Skeletal muscle tissue (tissue), 4 donors: ENCODE measurements around the gene FOXL3. TPM values are rescaled to one million over a fixed set of nuclear protein-coding genes. Genes with fewer than 3 reads are reported as not detected.

Experiments used
- H3K27ac ChIP-seq: one replicate; pipeline ENCODE4 v1.7.0; 2013; ENCODE audit warnings: mild to moderate bottlenecking, low read depth, low read length, inconsistent platforms
- H3K27me3 ChIP-seq, 3 donors: one replicate each; pipeline ENCODE4 v1.7.0; 2013; ENCODE audit warnings: low read length in 3 of 3; ENCODE audit not compliant: control insufficient read depth in 3 of 3, insufficient read depth in 3 of 3
- H3K36me3 ChIP-seq, 3 donors: one replicate each; pipeline ENCODE4 v1.7.0; 2013; ENCODE audit warnings: low read length in 3 of 3; ENCODE audit not compliant: control insufficient read depth in 3 of 3, insufficient read depth in 3 of 3
- H3K4me1 ChIP-seq, 3 donors: one replicate each; pipeline ENCODE4 v1.7.0; 2013; ENCODE audit warnings: low read length in 3 of 3, mild to moderate bottlenecking in 3 of 3; ENCODE audit not compliant: control insufficient read depth in 3 of 3, insufficient read depth in 3 of 3
- H3K4me3 ChIP-seq, 3 donors: one replicate each; pipeline ENCODE4 v1.7.0; 2013; ENCODE audit warnings: low read length in 3 of 3
- H3K9ac ChIP-seq, 3 donors: one replicate each; pipeline ENCODE4 v1.7.0; 2013; ENCODE audit warnings: low read length in 3 of 3, mild to moderate bottlenecking in 3 of 3, moderate library complexity in 2 of 3, low read depth in 1 of 3
- H3K9me3 ChIP-seq, 3 donors: one replicate each; pipeline ENCODE4 v1.7.0; 2013; ENCODE audit warnings: low read length in 3 of 3; ENCODE audit not compliant: control insufficient read depth in 3 of 3
- total RNA-seq: library from RNA; depleted of rRNA; stranded (reverse); fragments of >200 nt; gene quantifications from one replicate; pipeline ENCODE4 v1.2.3, GENCODE V29; 2014
- donor health status: Osteomylitis.

The FOXL3 gene
- total RNA-seq, 1 donor from 2014 or later = not detected

GRCh38 chr7:265998-266850, 23.7 kb upstream of the FOXL3 start:
- Histone ChIP-seq H3K4me1 (peaks cover 0 to 4% (median 0%) of the 10 kb centered on the region in 3 donors), H3K36me3 (peaks cover 1 to 4% (median 2%) of the 10 kb centered on the region in 3 donors), H3K27ac (no peak overlapping the region), H3K9ac (no peak overlapping the region), H3K9me3 (peaks cover 0 to 2% (median 0%) of the 10 kb centered on the region in 3 donors), H3K27me3 (peaks cover 4 to 17% (median 6%) of the 10 kb centered on the region in 3 donors), H3K4me3 (no peak overlapping the region)

- Histone ChIP-seq H3K27ac (no peak overlapping the region), H3K9me3 (peaks cover 0 to 2% (median 0%) of the 10 kb centered on the region in 3 donors), H3K9ac (no peak overlapping the region), H3K36me3 (no peaks in the 10 kb centered on the region), H3K27me3 (peaks cover 4 to 22% (median 6%) of the 10 kb centered on the region in 3 donors), H3K4me1 (peaks cover 0 to 4% (median 0%) of the 10 kb centered on the region in 3 donors), H3K4me3 (no peak overlapping the region)
These were observed 22.8 kb upstream of the FOXL3 start for GRCh38 chr7:266851-267840.

- Histone ChIP-seq H3K4me3 (no peak overlapping the region), H3K9ac (no peak overlapping the region), H3K9me3 (peaks cover 0 to 5% (median 0%) of the 10 kb centered on the region in 3 donors)
These were observed 21.0 kb upstream of the FOXL3 start for GRCh38 chr7:268991-269390.

GRCh38 chr7:269721-270120, 20.2 kb upstream of the FOXL3 start:
- no peak overlapping the region for H3K4me3 ChIP-seq
- no peak overlapping the region for H3K27ac ChIP-seq
- no peaks in the 10 kb centered on the region for H3K36me3 ChIP-seq
- peaks cover 0 to 5% (median 0%) of the 10 kb centered on the region in 3 donors for H3K9me3 ChIP-seq
- H3K4me1 ChIP-seq = peaks cover 0 to 2% (median 0%) of the 10 kb centered on the region in 3 donors
- peaks cover 4 to 22% (median 9%) of the 10 kb centered on the region in 3 donors for H3K27me3 ChIP-seq
- no peak overlapping the region for H3K9ac ChIP-seq

More at GRCh38 chr7:268991-269390, 21.0 kb upstream of the FOXL3 start:
- H3K27ac ChIP-seq = no peak overlapping the region
- H3K36me3 ChIP-seq = no peaks in the 10 kb centered on the region
- peaks cover 0 to 4% (median 0%) of the 10 kb centered on the region in 3 donors for H3K4me1 ChIP-seq
- H3K27me3 ChIP-seq = peaks cover 4 to 22% (median 9%) of the 10 kb centered on the region in 3 donors

- Histone ChIP-seq H3K9me3 (peaks cover 0 to 5% (median 0%) of the 10 kb centered on the region in 3 donors), H3K27me3 (peaks cover 4 to 22% (median 9%) of the 10 kb centered on the region in 3 donors), H3K27ac (no peak overlapping the region), H3K9ac (no peak overlapping the region), H3K36me3 (no peaks in the 10 kb centered on the region), H3K4me3 (no peak overlapping the region), H3K4me1 (no peaks in the 10 kb centered on the region)
These were observed 19.5 kb upstream of the FOXL3 start for GRCh38 chr7:270351-270983.

GRCh38 chr7:271266-272107, 18.5 kb upstream of the FOXL3 start:
- H3K36me3 ChIP-seq = no peaks in the 10 kb centered on the region
- no peak overlapping the region for H3K27ac ChIP-seq
- peaks cover 4 to 22% (median 11%) of the 10 kb centered on the region in 3 donors for H3K27me3 ChIP-seq
- H3K9me3 ChIP-seq = peaks cover 0 to 5% (median 3%) of the 10 kb centered on the region in 3 donors
- H3K4me3 ChIP-seq = no peak overlapping the region
- no peaks in the 10 kb centered on the region for H3K4me1 ChIP-seq
- H3K9ac ChIP-seq = no peak overlapping the region

- Histone ChIP-seq H3K4me1 (no peaks in the 10 kb centered on the region), H3K27ac (no peak overlapping the region), H3K4me3 (no peak overlapping the region), H3K9ac (no peak overlapping the region), H3K9me3 (peaks cover 0 to 5% (median 3%) of the 10 kb centered on the region in 3 donors), H3K27me3 (peaks cover 4 to 22% (median 11%) of the 10 kb centered on the region in 3 donors), H3K36me3 (no peaks in the 10 kb centered on the region)
These were observed 17.8 kb upstream of the FOXL3 start for GRCh38 chr7:272108-272615.

GRCh38 chr7:272631-273030, 17.3 kb upstream of the FOXL3 start:
- H3K9ac ChIP-seq = no peak overlapping the region
- H3K27ac ChIP-seq = no peak overlapping the region
- H3K27me3 ChIP-seq = peaks cover 4 to 18% (median 11%) of the 10 kb centered on the region in 3 donors
- no peaks in the 10 kb centered on the region for H3K4me1 ChIP-seq
- no peaks in the 10 kb centered on the region for H3K36me3 ChIP-seq
- H3K9me3 ChIP-seq = peaks cover 0 to 5% (median 3%) of the 10 kb centered on the region in 3 donors
- H3K4me3 ChIP-seq = no peak overlapping the region
